BJ (cell line): ENCODE data around the gene HABP2. TPM values are rescaled to one million over a fixed set of nuclear protein-coding genes. Genes with fewer than 3 reads are reported as not detected.

Experiments
- CTCF ChIA-PET: fragments of 350-600 bp; formaldehyde crosslinking; extraction: SDS; loops from one replicate; lab custom pipeline; 2021; ENCODE audit warnings: antibody characterized with exemption, inconsistent platforms; lab: Yijun Ruan, JAX
- POLR2A ChIA-PET: fragments of 300-600 bp; sonication (Branson Sonifier 250); formaldehyde crosslinking; extraction: SDS; loops from one replicate; lab custom pipeline; 2021; ENCODE audit warnings: antibody characterized with exemption; lab: Charles Lee
- DNase-seq: peaks from one replicate; pipeline ENCODE4 v3.0.0-alpha.2; 2011; ENCODE audit warnings: low read depth
- H3K27me3 ChIP-seq: 2 replicates; pipeline ENCODE4 v1.6.0; 2011; ENCODE audit warnings: low read length; ENCODE audit not compliant: control insufficient read depth, insufficient read depth
- H3K36me3 ChIP-seq: 2 replicates; pipeline ENCODE4 v1.5.1; 2011; ENCODE audit warnings: low read length; ENCODE audit not compliant: control insufficient read depth, insufficient read depth
- H3K4me3 ChIP-seq: 2 replicates; pipeline ENCODE4 v1.5.1; 2011; ENCODE audit warnings: low read depth, mild to moderate bottlenecking, control low read depth, low read length
- polyA plus RNA-seq: library from polyadenylated mRNA; depleted of rRNA; stranded (reverse); fragments of >200 nt; gene quantifications from 2 replicates; pipeline ENCODE4 v1.2.3, GENCODE V29; 2011
- TF ChIP-seq, protein P1 (sequence below): IDR thresholded peaks from 2 replicates; pipeline ENCODE4 v1.5.1; 2011; ENCODE audit warnings: low read depth, mild to moderate bottlenecking, control low read depth, inconsistent platforms, low read length, moderate library complexity; ENCODE audit not compliant: insufficient read depth

The HABP2 gene
- polyA plus RNA-seq, 1 experiment, result 0.02 TPM

DNA sequence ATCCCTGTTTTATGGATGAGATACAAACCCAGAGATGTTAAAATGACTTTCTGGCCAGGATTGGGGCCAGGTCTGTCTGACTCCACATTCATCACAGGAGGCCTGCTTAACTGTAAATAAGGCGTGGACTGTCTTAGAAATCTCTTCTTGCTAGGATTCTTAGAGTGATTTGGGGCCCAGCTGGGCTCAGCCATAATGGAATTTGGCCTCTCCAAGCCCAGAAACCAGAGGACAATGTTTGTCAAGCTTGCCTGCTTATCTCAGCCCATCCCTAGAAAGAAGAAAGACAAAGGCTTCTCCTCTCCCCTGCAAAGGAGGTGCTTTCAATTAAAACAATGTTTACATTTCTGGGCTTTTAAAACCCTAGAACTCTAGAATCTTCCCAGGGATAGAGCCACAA, 2.9 kb downstream of the HABP2 start:
- H3K4me3 ChIP-seq, result no peak overlapping the region
- TF ChIP-seq, protein P1, sequence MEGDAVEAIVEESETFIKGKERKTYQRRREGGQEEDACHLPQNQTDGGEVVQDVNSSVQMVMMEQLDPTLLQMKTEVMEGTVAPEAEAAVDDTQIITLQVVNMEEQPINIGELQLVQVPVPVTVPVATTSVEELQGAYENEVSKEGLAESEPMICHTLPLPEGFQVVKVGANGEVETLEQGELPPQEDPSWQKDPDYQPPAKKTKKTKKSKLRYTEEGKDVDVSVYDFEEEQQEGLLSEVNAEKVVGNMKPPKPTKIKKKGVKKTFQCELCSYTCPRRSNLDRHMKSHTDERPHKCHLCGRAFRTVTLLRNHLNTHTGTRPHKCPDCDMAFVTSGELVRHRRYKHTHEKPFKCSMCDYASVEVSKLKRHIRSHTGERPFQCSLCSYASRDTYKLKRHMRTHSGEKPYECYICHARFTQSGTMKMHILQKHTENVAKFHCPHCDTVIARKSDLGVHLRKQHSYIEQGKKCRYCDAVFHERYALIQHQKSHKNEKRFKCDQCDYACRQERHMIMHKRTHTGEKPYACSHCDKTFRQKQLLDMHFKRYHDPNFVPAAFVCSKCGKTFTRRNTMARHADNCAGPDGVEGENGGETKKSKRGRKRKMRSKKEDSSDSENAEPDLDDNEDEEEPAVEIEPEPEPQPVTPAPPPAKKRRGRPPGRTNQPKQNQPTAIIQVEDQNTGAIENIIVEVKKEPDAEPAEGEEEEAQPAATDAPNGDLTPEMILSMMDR, result no peak
- H3K36me3 ChIP-seq, result no peaks in the 10 kb centered on the region
- CTCF ChIA-PET, result interaction anchor here (5.5 kb wide), 1 partner anchor 8 kb away, joined by 30 read pairs; no protein-coding TSS in a partner anchor
- H3K27me3 ChIP-seq, result peaks cover 2% of the 10 kb centered on the region; the same call in 1 of the 2 replicates
- POLR2A ChIA-PET, result no interaction called here
- DNase-seq, result no peak

DNA sequence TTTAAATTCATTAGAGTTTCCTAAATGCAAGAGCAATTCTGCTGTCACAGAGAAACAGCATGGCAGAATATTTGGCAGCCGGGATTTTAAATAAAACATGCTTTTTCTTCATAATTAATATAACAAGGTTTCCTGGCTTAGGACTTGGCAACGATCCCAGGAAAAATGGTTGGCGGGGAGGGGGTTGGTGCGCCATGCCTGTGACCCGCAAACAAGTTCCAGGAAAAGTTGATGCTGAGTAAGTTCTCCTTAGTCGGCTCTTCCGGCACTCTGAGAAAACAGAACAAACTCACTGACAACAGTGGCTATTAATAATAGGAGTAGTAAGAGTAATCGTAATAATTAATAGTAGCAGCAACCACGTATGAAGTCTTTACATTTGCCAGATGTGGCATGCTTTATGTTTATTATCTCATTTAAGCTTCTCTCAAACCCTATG, 4.6 kb downstream of the HABP2 start:
- DNase-seq, result no peak
- Histone ChIP-seq H3K4me3 (no peak overlapping the region), H3K27me3 (peaks cover 2% of the 10 kb centered on the region; the same call in 1 of the 2 replicates), H3K36me3 (no peaks in the 10 kb centered on the region)
- ChIA-PET POLR2A (no interaction called here), CTCF (no interaction called here)
- TF ChIP-seq, protein P1, result no peak

GRCh38 chr10:113557903-113558321, 5.1 kb downstream of the HABP2 start:
- TF ChIP-seq, protein P1, result no peak
- Histone ChIP-seq H3K27me3 (peaks cover 2% of the 10 kb centered on the region; the same call in 1 of the 2 replicates), H3K36me3 (no peaks in the 10 kb centered on the region), H3K4me3 (no peak overlapping the region)
- POLR2A ChIA-PET, result no interaction called here
- CTCF ChIA-PET, result interaction anchor here (1.0 kb wide), 1 partner anchor 19 kb away, joined by 3 read pairs; no protein-coding TSS in a partner anchor
- DNase-seq, result no peak

DNA sequence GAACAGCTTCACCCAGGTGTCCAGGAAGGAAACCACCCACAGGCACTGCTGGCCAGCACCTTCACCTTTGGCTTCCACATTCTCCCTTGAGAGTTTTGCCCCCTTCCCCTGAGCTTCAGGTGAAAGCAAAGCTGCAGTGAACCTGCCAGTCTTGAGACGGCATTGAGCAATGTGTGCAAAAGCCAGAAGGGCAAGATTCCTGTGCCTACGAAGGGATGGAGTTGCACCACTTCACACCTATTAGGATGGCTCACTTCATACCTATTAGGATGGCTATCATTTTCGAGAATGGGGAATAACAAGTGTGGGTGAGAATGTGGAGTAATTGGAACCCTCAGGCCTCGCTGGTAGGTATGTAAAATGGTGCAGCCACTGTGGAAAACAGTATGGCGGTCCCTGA, 7.2 kb downstream of the HABP2 start:
- ChIA-PET POLR2A (no interaction called here), CTCF (interaction anchor here (1.4 kb wide), 1 partner anchor 39 kb away, joined by 4 read pairs; no protein-coding TSS in a partner anchor)
- H3K4me3 ChIP-seq, result no peak overlapping the region
- DNase-seq, result no peak
- no peaks in the 10 kb centered on the region; the same call in 1 of the 2 replicates for H3K27me3 ChIP-seq
- H3K36me3 ChIP-seq, result no peaks in the 10 kb centered on the region
- TF ChIP-seq, protein P1, result no peak

DNA sequence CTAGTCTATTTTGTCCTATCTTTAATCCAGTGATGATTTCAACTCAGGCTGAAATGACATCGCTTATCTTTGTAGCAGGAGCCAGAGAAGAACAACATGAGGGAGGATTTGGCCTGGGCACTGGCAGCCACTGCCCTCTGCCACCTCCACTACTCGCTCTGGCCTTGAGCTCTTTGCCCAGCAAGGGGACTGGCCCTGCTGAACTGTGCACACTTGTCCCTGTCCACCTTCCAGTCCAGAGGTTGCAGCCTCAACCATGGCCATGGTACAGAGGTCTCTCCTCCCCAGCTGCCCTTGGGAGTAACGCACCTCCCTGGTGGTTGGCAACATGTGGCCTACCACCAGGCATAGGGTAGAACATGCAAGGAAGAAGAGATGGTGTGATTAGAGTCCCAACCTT, 8.4 kb downstream of the HABP2 start:
- Histone ChIP-seq H3K36me3 (no peaks in the 10 kb centered on the region), H3K27me3 (no peaks in the 10 kb centered on the region), H3K4me3 (no peak overlapping the region)
- POLR2A ChIA-PET, result no interaction called here
- TF ChIP-seq, protein P1, result no peak
- CTCF ChIA-PET, result no interaction called here
- no peak for DNase-seq
